ENCODE data around the gene VIT. TPM values are rescaled to one million over a fixed set of nuclear protein-coding genes. Genes with fewer than 3 reads are reported as not detected.
"Not testable (repeated sequence)": the region's sequence is repeated elsewhere in the genome, so short reads cannot be mapped to it uniquely, and the experiment has no call there.

Gene VIT
- total RNA-seq, 5 donors from 2014 or later (not counting 1 experiment from before 2014, with no cell fraction given): 0.14 TPM; not detected in 4

GRCh38 chr2:36819095-36819711 is 122.7 kb downstream of the VIT start:
- H3K4me3 Mint-ChIP-seq: no peak overlapping the region
- ChIA-PET POLR2A (no interaction called here), CTCF (interaction anchor here in 1 of 2 donors (0.7 kb wide), 1 partner anchor 25 kb away, joined by 3 read pairs; no protein-coding TSS in a partner anchor)
- Histone ChIP-seq H3K27me3 (replicated peaks in 1 of 2; ENCODE audit: control insufficient read depth in 2 of 2, extremely low read depth in 1 of 2, insufficient read depth in 2 of 2, low read length in 1 of 2) (peaks cover 0 to under 1% of the 10 kb centered on the region in 2 experiments), H3K4me1 (ENCODE audit: control insufficient read depth in 1 of 2, extremely low read depth in 1 of 2, insufficient read depth in 2 of 2, low read length in 2 of 2) (no peaks in the 10 kb centered on the region), H3K36me3 (ENCODE audit: control insufficient read depth in 2 of 2, extremely low read depth in 1 of 2, insufficient read depth in 1 of 2, low read length in 1 of 2) (no peaks in the 10 kb centered on the region), H3K9me3 (no peaks in the 10 kb centered on the region), H3K27ac (ENCODE audit: low read length) (no peak overlapping the region), H3K4me3 (ENCODE audit: control insufficient read depth in 1 of 2, extremely low read depth in 1 of 2, low read length in 1 of 2) (no peak overlapping the region)
- no peak overlapping the region for H3K27ac Mint-ChIP-seq
- DNase-seq (no peak), ATAC-seq (replicated peaks in 1 of 4) (no peak)
- no peaks in the 10 kb centered on the region for H3K9me3 Mint-ChIP-seq
- H3K27me3 Mint-ChIP-seq: peaks cover 1 to 3% of the 10 kb centered on the region in 2 donors
- H3K36me3 Mint-ChIP-seq: no peaks in the 10 kb centered on the region
- no CpG with 5 or more reads among the region's 4 CpGs for WGBS (ENCODE audit: insufficient coverage)
- H3K4me1 Mint-ChIP-seq: no peaks in the 10 kb centered on the region

- DNase-seq (no peak), ATAC-seq (replicated peaks in 1 of 4) (no peak)
- no peaks in the 10 kb centered on the region for H3K4me1 Mint-ChIP-seq
- no peak overlapping the region for H3K4me3 ChIP-seq (ENCODE audit: control insufficient read depth in 1 of 2, extremely low read depth in 1 of 2, low read length in 1 of 2)
- H3K9me3 ChIP-seq: no peaks in the 10 kb centered on the region
- 94% methylated on average over 3 of the region's 7 CpGs for WGBS (ENCODE audit: insufficient coverage)
- no peak overlapping the region for H3K27ac Mint-ChIP-seq
- peaks cover 0 to 3% of the 10 kb centered on the region in 2 experiments for H3K27me3 ChIP-seq (replicated peaks in 1 of 2; ENCODE audit: control insufficient read depth in 2 of 2, extremely low read depth in 1 of 2, insufficient read depth in 2 of 2, low read length in 1 of 2)
- H3K9me3 Mint-ChIP-seq: no peaks in the 10 kb centered on the region
- CTCF ChIA-PET: no interaction called here
- no peak overlapping the region for H3K27ac ChIP-seq (ENCODE audit: low read length)
- no peaks in the 10 kb centered on the region for H3K4me1 ChIP-seq (ENCODE audit: control insufficient read depth in 1 of 2, extremely low read depth in 1 of 2, insufficient read depth in 2 of 2, low read length in 2 of 2)
- H3K36me3 ChIP-seq (ENCODE audit: control insufficient read depth in 2 of 2, extremely low read depth in 1 of 2, insufficient read depth in 1 of 2, low read length in 1 of 2): no peaks in the 10 kb centered on the region
- POLR2A ChIA-PET: interaction anchor here in 1 of 2 donors (0.6 kb wide), 1 partner anchor 103 kb away, joined by 8 read pairs; no protein-coding TSS in a partner anchor
- H3K4me3 Mint-ChIP-seq: no peak overlapping the region
- H3K36me3 Mint-ChIP-seq: no peaks in the 10 kb centered on the region
- peaks cover 5 to 7% of the 10 kb centered on the region in 2 donors for H3K27me3 Mint-ChIP-seq
Observed at GRCh38 chr2:36820942-36821605, 124.6 kb downstream of the VIT start.

DNA sequence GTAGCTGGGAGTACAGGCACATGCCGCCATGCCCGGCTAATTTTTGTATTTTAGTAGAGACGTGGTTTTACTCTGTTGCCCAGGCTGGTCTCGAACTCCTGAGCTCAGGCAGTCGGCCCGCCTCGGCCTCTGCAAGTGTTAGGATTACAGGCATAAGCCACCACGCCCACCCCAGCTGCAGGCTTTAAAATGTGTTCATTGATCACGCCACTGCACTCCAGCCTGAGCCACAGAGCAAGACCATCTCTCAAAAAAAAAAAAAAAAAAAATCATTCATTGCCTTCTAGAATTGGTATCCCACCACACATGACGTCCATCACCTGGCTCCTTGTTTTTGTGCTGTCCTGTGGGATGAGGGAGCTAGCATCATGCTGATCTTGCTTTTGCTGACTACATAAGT is 127.4 kb downstream of the VIT start:
- Histone ChIP-seq H3K9me3 (no peaks in the 10 kb centered on the region), H3K4me1 (ENCODE audit: control insufficient read depth in 1 of 2, extremely low read depth in 1 of 2, insufficient read depth in 2 of 2, low read length in 2 of 2) (no peaks in the 10 kb centered on the region), H3K36me3 (ENCODE audit: control insufficient read depth in 2 of 2, extremely low read depth in 1 of 2, insufficient read depth in 1 of 2, low read length in 1 of 2) (no peaks in the 10 kb centered on the region), H3K4me3 (ENCODE audit: control insufficient read depth in 1 of 2, extremely low read depth in 1 of 2, low read length in 1 of 2) (no peak overlapping the region), H3K27ac (ENCODE audit: low read length) (no peak overlapping the region), H3K27me3 (replicated peaks in 1 of 2; ENCODE audit: control insufficient read depth in 2 of 2, extremely low read depth in 1 of 2, insufficient read depth in 2 of 2, low read length in 1 of 2) (peaks cover 0 to 3% of the 10 kb centered on the region in 2 experiments)
- WGBS (ENCODE audit: insufficient coverage): no CpG with 5 or more reads among the region's 10 CpGs
- Mint-ChIP-seq H3K9me3 (peaks cover 0 to 2% (median 0%) of the 10 kb centered on the region in 3 donors), H3K4me1 (no peaks in the 10 kb centered on the region), H3K27ac (no peak overlapping the region), H3K27me3 (peaks cover 5 to 9% of the 10 kb centered on the region in 2 donors), H3K4me3 (no peak overlapping the region), H3K36me3 (no peaks in the 10 kb centered on the region)
- ChIA-PET POLR2A (no interaction called here), CTCF (no interaction called here)
- ATAC-seq (replicated peaks in 1 of 4): no peak
- DNase-seq: no peak

- ATAC-seq (replicated peaks in 1 of 4): no peak
- Mint-ChIP-seq H3K27ac (no peak overlapping the region), H3K9me3 (peaks cover 0 to 2% (median 0%) of the 10 kb centered on the region in 3 donors), H3K4me1 (no peaks in the 10 kb centered on the region), H3K36me3 (no peaks in the 10 kb centered on the region), H3K4me3 (no peak overlapping the region), H3K27me3 (peaks cover 5 to 11% of the 10 kb centered on the region in 2 donors)
- Histone ChIP-seq H3K27ac (ENCODE audit: low read length) (no peak overlapping the region), H3K27me3 (replicated peaks in 1 of 2; ENCODE audit: control insufficient read depth in 2 of 2, extremely low read depth in 1 of 2, insufficient read depth in 2 of 2, low read length in 1 of 2) (peaks cover 0 to 3% of the 10 kb centered on the region in 2 experiments), H3K4me3 (ENCODE audit: control insufficient read depth in 1 of 2, extremely low read depth in 1 of 2, low read length in 1 of 2) (no peak overlapping the region), H3K36me3 (ENCODE audit: control insufficient read depth in 2 of 2, extremely low read depth in 1 of 2, insufficient read depth in 1 of 2, low read length in 1 of 2) (no peaks in the 10 kb centered on the region), H3K9me3 (no peaks in the 10 kb centered on the region), H3K4me1 (ENCODE audit: control insufficient read depth in 1 of 2, extremely low read depth in 1 of 2, insufficient read depth in 2 of 2, low read length in 2 of 2) (no peaks in the 10 kb centered on the region)
- no peak for DNase-seq
- CTCF ChIA-PET: no interaction called here
- 86% methylated on average over 3 of the region's 7 CpGs for whole genome bisulfite sequencing (ENCODE audit: insufficient coverage)
- POLR2A ChIA-PET: no interaction called here
Observed at GRCh38 chr2:36824273-36824672, 127.8 kb downstream of the VIT start.

DNA sequence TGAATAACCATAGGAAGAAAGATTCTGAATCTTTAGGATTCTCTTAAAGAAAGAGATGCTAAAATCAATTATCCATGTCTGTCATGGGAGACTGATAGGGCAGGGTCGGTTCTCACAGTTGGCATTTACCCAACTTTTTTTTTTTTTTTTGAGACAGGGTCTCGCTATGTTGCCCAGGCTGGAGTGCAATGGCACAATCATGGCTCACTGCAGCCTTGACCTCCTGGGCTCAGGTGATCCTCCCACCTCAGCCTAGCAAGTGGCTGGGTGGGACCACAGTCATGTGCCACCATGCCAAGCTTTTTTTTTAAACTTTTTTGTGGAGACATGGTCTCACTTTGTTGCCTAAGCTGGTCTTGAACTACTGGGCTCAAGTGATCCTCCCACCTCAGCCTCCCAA is 128.2 kb downstream of the VIT start:
- H3K9me3 Mint-ChIP-seq; H3K4me1 Mint-ChIP-seq; POLR2A ChIA-PET; H3K9me3 ChIP-seq; H3K36me3 ChIP-seq (ENCODE audit: control insufficient read depth in 2 of 2, extremely low read depth in 1 of 2, insufficient read depth in 1 of 2, low read length in 1 of 2); H3K4me3 ChIP-seq (ENCODE audit: control insufficient read depth in 1 of 2, extremely low read depth in 1 of 2, low read length in 1 of 2); H3K27ac Mint-ChIP-seq; H3K4me1 ChIP-seq (ENCODE audit: control insufficient read depth in 1 of 2, extremely low read depth in 1 of 2, insufficient read depth in 2 of 2, low read length in 2 of 2); DNase-seq; H3K27ac ChIP-seq (ENCODE audit: low read length); H3K27me3 ChIP-seq (replicated peaks in 1 of 2; ENCODE audit: control insufficient read depth in 2 of 2, extremely low read depth in 1 of 2, insufficient read depth in 2 of 2, low read length in 1 of 2); H3K4me3 Mint-ChIP-seq; ATAC-seq (replicated peaks in 1 of 4); H3K36me3 Mint-ChIP-seq: not testable (repeated sequence)
- peaks cover 5 to 11% of the 10 kb centered on the region in 2 donors for H3K27me3 Mint-ChIP-seq
- CTCF ChIA-PET: interaction anchor here in 1 of 2 donors (0.7 kb wide), 1 partner anchor 76 kb away, joined by 5 read pairs; no protein-coding TSS in a partner anchor
- 90% methylated on average over 1 of the region's 2 CpGs for WGBS (ENCODE audit: insufficient coverage)

DNA sequence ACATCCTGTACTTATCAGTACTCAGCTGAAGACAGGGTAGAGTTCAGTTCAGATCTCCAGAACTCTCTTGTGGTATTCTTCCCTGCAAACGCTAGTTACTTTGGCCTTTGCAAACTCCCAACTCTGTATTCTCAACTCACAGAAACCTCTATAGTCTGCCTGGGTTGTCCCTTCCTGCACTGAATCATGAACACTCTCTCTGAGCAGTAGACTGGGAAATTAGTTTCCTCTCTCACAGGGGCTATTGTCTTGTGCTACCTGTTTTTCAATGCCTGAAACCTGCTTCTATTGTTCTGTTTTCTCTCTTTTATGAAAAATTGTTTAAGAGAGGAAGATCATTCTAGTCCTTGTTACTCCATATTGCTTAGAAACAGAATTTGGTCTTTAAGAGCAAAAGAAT is 134.7 kb downstream of the VIT start:
- H3K27ac Mint-ChIP-seq: no peak overlapping the region
- DNase-seq (no peak), ATAC-seq (replicated peaks in 1 of 4) (no peak)
- Histone ChIP-seq H3K27ac (ENCODE audit: low read length) (no peak overlapping the region), H3K4me3 (ENCODE audit: control insufficient read depth in 1 of 2, extremely low read depth in 1 of 2, low read length in 1 of 2) (no peak overlapping the region), H3K4me1 (ENCODE audit: control insufficient read depth in 1 of 2, extremely low read depth in 1 of 2, insufficient read depth in 2 of 2, low read length in 2 of 2) (peaks cover 0 to 10% of the 10 kb centered on the region in 2 experiments), H3K9me3 (no peaks in the 10 kb centered on the region), H3K36me3 (ENCODE audit: control insufficient read depth in 2 of 2, extremely low read depth in 1 of 2, insufficient read depth in 1 of 2, low read length in 1 of 2) (no peaks in the 10 kb centered on the region), H3K27me3 (replicated peaks in 1 of 2; ENCODE audit: control insufficient read depth in 2 of 2, extremely low read depth in 1 of 2, insufficient read depth in 2 of 2, low read length in 1 of 2) (peaks cover 0 to 2% of the 10 kb centered on the region in 2 experiments)
- WGBS (ENCODE audit: insufficient coverage): 20% methylated on average over 1 of the region's 1 CpG
- no peaks in the 10 kb centered on the region for H3K36me3 Mint-ChIP-seq
- H3K27me3 Mint-ChIP-seq: peaks cover 4 to 10% of the 10 kb centered on the region in 2 donors
- H3K4me1 Mint-ChIP-seq: peaks cover 6 to 12% (median 8%) of the 10 kb centered on the region in 3 donors
- no peak overlapping the region for H3K4me3 Mint-ChIP-seq
- ChIA-PET POLR2A (no interaction called here), CTCF (no interaction called here)
- peaks cover 0 to 7% (median 2%) of the 10 kb centered on the region in 3 donors for H3K9me3 Mint-ChIP-seq
